GM12891 (cell line): Measurements from ENCODE around the gene OXGR1.
"Not testable (repeated sequence)": the region's sequence is repeated elsewhere in the genome, so short reads cannot be mapped to it uniquely, and the experiment has no call there.

ENCODE experiments used
- DNase-seq: peaks from one replicate; pipeline ENCODE4 v3.0.0; 2011; ENCODE audit warnings: low spot score; ENCODE audit not compliant: insufficient read length
- FAIRE-seq: peaks from 2 replicates; lab custom pipeline; 2011; peaks lifted over from hg19 to GRCh38; lab: Jason Lieb, UNC
- PAX5 ChIP-seq: IDR thresholded peaks from 2 replicates; pipeline ENCODE4 v1.6.1; 2011; ENCODE audit warnings: low read length, moderate library complexity, mild to moderate bottlenecking; ENCODE audit not compliant: insufficient read depth, severe bottlenecking
- POLR2A ChIP-seq: IDR thresholded peaks from 2 replicates; pipeline ENCODE4 v1.6.1; 2011; ENCODE audit warnings: low read depth, low read length, control low read depth
- POLR2AphosphoS5 ChIP-seq: IDR thresholded peaks from 2 replicates; pipeline ENCODE4 v1.6.1; 2011; ENCODE audit warnings: low read depth, low read length, control low read depth
- POU2F2 ChIP-seq: IDR thresholded peaks from 2 replicates; pipeline ENCODE4 v1.6.1; 2011; ENCODE audit warnings: low read depth, mild to moderate bottlenecking, control low read depth, low read length, moderate library complexity
- SPI1 ChIP-seq: IDR thresholded peaks from 2 replicates; pipeline ENCODE4 v1.6.1; 2011; ENCODE audit warnings: low read depth, low read length, control low read depth
- TAF1 ChIP-seq: IDR thresholded peaks from 2 replicates; pipeline ENCODE4 v1.6.1; 2011; ENCODE audit warnings: low read depth, low read length, control low read depth

Gene OXGR1

DNA sequence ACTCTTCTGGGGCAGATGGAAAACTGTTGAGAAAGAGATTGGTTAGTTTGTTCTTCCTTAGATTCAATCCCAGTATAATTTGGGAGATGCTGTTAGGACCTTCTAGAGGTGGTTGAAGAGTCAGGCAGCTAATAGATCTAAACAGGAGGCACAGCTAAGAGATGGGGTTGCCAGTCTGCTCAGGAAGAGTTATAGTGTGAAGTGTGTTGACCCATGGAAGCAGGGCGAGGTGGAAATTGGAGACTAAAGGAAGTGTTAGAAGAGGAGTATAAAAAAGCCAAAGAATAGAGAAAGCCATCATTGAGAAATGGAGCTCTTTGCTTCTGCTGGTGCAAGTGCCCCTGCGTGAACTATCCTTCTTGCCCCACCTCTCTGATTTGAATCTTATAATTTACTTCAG, 3.8 kb upstream of the OXGR1 start:
- TF ChIP-seq TAF1 (no peak), POLR2AphosphoS5 (no peak), PAX5 (no peak)
- FAIRE-seq (no peak), DNase-seq (no peak)

DNA sequence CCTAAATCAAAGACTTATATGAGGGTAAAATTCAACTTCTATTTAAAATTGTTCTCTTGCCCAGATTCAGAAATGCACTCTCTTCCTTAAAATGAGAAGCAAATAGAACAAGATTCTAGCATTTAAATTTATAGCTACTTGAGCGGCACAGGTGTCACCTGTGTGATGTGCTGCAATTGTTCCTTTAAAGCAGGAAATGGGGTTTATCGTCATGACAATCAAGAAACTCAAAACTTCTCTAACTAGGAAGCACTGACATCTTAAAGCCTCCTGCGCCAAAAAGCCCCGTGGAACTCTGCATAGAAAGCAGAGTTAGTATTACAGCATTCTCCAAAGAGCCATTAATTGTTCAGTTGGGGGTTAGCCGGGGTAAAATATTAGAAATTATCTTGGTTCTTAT, 2.6 kb upstream of the OXGR1 start:
- FAIRE-seq (no peak), DNase-seq (no peak)
- TF ChIP-seq PAX5 (no peak), POLR2A (no peak), TAF1 (no peak), SPI1 (no peak)

DNA sequence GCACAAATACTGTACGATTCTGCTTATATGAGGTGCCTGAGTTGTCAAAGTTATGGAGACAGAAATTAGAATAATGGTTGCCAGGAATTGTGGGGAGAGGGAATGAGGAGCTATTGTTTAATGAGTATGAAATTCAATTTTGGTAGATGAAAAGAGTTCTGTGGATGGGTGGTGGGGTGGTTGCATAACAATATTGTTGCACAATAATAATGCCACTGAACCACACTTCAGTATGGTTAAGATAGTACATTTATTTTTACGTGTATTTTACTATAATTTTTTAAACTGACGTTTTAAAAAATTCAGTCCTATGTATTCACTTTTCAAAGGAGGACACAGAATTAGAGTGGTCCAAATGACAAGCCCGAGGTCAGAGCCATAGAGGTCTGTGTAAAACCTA, 1.8 kb upstream of the OXGR1 start:
- no peak for FAIRE-seq

DNA sequence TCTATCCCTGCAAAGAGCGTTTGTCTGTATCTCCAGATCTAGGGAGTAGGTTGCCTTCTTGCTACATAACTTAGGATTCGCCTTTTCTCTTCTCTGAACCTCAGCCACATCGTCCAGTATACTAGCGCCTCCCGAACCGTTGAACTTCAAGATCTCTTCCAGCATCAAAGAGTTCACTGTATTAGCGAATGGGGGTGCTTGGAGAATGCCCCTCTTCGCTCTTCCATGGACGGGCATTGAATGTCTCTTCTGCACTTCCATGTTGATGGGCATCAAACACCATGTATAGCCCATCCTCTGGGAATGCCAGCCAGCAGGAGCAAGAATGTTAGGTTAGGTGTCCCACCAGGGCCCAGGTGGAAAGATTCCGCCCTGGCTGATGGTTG, 575 bp upstream of the OXGR1 start:
- FAIRE-seq, result no peak
- TF ChIP-seq POU2F2 (no peak), POLR2A (no peak), PAX5 (no peak), TAF1 (no peak), POLR2AphosphoS5 (no peak), SPI1 (no peak)
- no peak for DNase-seq

More for the DNA sequence above, 1.8 kb upstream of the OXGR1 start:
- no peak for TF ChIP-seq POU2F2
- no peak for TF ChIP-seq POLR2AphosphoS5
- TF ChIP-seq POLR2A, result no peak
- no peak for TF ChIP-seq PAX5
- TF ChIP-seq TAF1, result no peak
- TF ChIP-seq SPI1, result no peak
- no peak for DNase-seq

DNA sequence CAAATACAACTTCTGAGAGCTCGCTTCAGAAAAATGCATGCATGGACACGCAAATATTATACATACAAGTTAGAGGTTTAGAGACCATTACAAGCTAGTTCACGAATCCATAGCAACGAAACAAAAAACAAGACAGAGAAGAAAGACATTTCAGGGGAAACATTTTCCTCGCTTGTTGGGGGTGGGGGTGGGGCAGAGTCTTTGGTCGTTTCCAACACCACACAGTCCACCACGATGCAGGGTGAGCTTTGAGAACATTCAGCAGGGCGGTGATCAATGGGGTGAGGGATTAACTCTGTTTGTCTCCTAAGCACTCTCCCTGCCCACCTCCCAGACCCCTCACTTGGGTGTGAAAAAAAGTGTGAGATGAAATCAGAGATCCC, 651 bp downstream of the OXGR1 start:
- DNase-seq (no peak), FAIRE-seq (no peak)
- TF ChIP-seq SPI1, result no peak
- no peak for TF ChIP-seq POLR2A
- TF ChIP-seq PAX5, result no peak
- no peak for TF ChIP-seq POLR2AphosphoS5
- no peak for TF ChIP-seq POU2F2
- no peak for TF ChIP-seq TAF1

- DNase-seq (no peak), FAIRE-seq (no peak)
- no peak for TF ChIP-seq TAF1
- TF ChIP-seq PAX5, result no peak
- TF ChIP-seq POU2F2, result no peak
- no peak for TF ChIP-seq SPI1
- TF ChIP-seq POLR2A, result no peak
- TF ChIP-seq POLR2AphosphoS5, result no peak
Measured at GRCh38 chr13:96992633-96993032, 1.6 kb downstream of the OXGR1 start.

DNA sequence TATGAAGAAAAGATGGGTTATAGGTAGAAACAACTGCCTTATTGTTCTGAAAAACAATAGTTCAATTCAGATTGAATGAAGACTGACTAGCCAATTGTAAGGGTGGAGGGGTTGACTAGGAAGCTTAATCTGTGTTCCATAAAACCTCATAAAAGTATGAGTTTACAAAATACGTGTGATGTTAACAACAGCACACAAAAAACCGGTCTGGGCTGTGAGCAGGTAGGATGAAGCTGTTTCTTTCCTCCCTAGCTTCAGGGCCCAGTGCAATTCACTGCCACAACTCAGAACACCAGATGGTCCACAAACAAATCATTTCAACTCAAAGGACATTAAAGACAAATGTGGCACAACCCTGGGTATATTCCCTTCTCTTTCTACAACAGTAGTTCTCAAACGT, 3.2 kb downstream of the OXGR1 start:
- DNase-seq (no peak), FAIRE-seq (no peak)
- no peak for TF ChIP-seq SPI1
- no peak for TF ChIP-seq POU2F2
- TF ChIP-seq PAX5, result no peak
- TF ChIP-seq POLR2A, result no peak
- no peak for TF ChIP-seq POLR2AphosphoS5
- no peak for TF ChIP-seq TAF1

DNA sequence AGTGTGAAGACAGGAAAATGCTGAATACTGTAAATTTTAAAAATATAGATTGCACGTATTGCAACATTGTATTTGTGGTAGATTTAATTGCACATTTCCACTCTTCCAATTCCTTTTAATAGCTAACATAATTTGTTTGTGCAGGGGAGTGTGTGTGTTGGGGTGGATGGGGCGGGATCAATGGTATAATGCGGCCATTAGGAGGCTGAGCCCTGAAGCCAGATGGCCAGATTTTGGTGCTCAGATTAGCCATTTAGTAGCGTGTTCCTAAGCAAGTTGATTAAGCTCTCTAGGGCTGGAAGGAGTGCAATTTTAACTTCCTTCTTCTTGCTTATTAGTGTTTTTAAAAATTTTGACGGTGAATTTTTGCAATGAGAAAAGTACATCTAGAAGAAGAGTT, 5.8 kb downstream of the OXGR1 start:
- DNase-seq (no peak), FAIRE-seq (no peak)
- no peak for TF ChIP-seq SPI1
- no peak for TF ChIP-seq PAX5
- no peak for TF ChIP-seq POU2F2
- TF ChIP-seq TAF1, result no peak
- TF ChIP-seq POLR2AphosphoS5, result no peak
- no peak for TF ChIP-seq POLR2A

DNA sequence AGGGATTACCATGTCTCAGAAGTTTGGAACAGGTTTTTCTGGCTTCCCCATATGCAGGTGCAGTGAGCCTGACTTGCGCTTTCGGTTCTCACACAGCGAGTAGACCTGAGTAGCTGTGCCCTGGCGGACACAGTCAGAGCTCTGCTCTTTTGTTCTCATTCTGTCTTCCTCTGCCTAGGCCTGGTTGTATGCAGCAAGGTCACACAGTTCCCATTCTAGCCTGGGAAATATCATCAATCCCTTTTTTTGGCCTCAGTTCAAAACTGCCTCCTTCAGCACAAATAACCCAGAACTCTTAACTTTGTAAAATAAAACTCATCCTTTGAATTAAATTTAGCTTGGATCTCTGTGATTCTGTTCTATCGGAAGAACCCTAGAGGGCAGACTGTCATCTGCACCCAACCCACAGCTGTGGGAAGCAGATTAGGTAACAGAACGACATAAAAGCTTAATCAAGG, 10.2 kb downstream of the OXGR1 start:
- DNase-seq (peak; percentile 49), FAIRE-seq (peak; percentile 72)
- no peak for TF ChIP-seq POLR2AphosphoS5
- TF ChIP-seq PAX5, result no peak
- TF ChIP-seq POLR2A, result no peak
- TF ChIP-seq TAF1, result no peak

DNA sequence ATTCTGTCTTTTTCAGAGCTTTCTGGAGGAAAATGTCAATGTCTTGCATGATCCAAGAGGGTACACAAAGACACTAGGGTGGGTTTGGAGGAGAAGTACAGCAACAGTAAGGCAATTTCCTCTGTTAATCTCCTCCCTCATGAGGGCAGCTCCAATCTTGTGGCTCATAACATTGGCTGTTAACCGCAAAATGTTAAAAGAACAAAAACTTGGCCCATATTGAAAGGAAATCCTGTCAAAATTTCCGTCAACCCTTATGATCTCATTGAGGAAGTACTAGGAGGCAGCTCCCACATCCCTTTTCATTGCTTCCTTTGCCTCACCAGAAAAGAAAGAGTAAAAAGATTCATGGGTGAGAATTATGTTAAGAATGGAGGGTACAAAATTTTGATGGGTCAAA, 11.6 kb downstream of the OXGR1 start:
- FAIRE-seq (no peak), DNase-seq (no peak)
- TF ChIP-seq TAF1 (no peak), POLR2AphosphoS5 (no peak), POU2F2 (no peak), POLR2A (no peak), PAX5 (no peak), SPI1 (no peak)

GRCh38 chr13:96979861-96980260, 14.4 kb downstream of the OXGR1 start:
- not testable (repeated sequence) for DNase-seq, FAIRE-seq
